GM19467 (cell line): ENCODE measurements around the gene GALR3.
A peak's percentile ranks its signal among the peaks of the same experiment; 100 is the strongest.

ENCODE experiments used
- ATAC-seq: cut with Tn5 transposase; IDR thresholded peaks from one replicate; pipeline ENCODE4 v1.9.1; 2021; ENCODE audit warnings: mild to moderate bottlenecking, moderate library complexity; ENCODE audit not compliant: unreplicated experiment

The GALR3 gene

DNA sequence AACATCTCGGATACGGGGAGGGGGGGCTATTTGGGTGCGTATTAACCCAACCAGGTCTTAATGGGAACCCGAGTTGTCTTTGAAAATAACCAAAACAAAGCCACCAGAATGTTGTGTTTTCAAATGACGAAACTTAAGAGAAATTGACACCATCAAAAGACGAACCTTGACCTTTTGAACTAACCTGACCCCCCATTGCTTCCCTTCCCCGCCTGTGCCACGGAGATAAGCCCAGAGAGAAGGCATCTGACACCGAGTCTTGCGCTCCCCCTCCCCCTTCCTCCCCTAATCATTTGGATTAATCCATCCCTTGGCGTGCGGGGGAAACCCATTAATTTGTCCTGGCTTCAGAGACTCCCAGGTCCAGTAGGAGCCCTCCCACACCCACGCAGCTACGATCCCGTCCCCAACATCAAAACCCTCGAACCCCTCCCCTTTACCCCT is 20.0 kb upstream of the GALR3 start:
- ATAC-seq, result no peak

DNA sequence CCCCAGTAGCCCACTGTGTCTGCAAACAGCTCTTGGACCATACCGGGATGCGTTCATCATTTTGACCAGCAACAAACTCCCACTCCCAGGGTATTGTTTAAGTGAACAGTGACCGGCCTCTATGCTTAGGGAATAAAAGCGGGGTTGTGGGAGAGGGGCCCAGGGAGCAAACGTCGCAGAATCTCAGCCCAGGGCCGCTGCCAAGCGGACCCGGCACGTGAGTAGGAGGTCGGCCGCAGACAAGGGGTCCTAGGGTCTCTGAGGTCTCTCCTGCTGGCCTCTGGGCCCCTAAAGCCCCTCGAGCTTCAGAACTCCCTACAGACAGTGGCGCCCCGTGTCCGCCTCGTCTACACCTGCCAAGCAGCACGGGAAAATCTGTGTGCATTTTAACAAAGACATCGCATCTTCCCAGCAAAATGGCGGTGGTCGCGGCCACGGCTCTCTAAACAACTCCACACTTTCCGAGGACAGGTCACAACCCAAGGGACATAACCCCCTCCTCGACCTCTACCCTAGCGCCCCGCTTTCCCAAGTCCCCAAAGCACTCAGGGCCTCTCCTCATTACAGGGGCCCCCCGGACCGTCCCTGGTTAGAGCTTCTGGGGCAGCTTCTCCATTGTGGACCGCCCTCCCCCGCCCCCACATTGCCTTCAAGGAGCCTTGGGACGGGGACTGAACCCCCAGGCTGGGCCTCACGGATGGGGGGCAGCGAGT is 19.4 kb upstream of the GALR3 start:
- no peak for ATAC-seq

DNA sequence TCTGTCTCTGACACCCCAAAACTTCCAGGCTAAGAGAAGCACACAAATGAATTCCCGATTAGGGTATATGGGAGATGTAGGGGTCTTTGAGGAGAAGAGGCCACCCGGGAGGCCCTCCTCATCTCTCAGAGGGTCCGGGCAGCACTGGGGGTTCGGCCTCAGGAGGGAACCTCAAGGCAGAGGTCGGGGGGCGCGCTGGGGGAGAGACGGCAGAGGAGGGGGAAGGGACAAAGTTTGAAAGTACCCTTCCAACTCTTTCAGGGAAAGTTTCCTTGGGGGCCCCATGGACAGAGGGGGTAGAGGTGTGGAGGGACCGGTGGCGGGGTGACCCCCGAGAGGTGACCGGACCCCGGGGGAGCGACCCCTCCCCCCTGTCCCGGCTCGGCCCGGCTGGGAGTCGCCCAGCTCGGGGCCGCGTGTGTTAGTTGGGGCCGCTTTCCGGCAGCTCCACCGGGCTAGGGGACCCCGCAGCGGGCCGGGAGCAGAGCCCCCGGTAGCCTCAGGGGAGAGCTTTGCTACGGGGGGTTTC is 18.8 kb upstream of the GALR3 start:
- ATAC-seq, result no peak

DNA sequence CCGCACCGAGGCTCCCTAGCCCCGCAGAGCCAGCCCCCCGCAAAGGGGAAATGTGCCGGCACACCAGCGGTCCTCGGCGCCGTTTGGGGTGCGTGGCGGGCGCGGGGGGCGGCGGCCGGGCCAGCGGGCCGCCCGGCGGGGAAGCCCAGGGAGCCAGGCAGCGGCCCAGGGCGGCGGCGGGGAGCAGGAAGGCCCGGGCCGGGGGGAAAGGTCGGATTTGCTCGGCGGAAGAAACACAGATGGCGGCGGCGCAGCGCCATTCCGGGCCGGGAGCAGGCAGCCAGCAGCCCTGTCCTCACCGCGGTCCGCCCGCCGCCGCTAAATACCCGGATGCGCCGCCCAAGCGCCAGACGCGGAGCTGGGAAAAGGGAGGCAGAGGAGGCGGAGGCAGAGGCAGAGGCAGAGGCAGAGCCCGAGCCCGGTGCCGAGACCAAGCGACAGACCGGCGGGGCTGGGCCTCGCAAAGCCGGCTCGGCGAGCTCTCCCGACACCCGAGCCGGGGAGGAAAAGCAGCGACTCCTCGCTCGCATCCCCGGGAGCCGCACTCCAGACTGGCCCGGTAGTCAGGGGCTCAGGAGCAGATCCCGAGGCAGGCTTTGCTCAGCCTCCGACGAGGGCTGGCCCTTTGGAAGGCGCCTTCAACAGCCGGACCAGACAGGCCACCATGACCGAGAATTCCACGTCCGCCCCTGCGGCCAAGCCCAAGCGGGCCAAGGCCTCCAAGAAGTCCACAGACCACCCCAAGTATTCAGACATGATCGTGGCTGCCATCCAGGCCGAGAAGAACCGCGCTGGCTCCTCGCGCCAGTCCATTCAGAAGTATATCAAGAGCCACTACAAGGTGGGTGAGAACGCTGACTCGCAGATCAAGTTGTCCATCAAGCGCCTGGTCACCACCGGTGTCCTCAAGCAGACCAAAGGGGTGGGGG is 18.0 kb upstream of the GALR3 start:
- ATAC-seq, result no peak

DNA sequence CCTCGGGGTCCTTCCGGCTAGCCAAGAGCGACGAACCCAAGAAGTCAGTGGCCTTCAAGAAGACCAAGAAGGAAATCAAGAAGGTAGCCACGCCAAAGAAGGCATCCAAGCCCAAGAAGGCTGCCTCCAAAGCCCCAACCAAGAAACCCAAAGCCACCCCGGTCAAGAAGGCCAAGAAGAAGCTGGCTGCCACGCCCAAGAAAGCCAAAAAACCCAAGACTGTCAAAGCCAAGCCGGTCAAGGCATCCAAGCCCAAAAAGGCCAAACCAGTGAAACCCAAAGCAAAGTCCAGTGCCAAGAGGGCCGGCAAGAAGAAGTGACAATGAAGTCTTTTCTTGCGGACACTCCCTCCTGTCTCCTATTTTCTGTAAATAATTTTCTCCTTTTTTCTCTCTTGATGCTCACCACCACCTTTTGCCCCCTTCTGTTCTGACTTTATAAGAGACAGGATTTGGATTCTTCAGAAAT is 17.3 kb upstream of the GALR3 start:
- ATAC-seq, result no peak

DNA sequence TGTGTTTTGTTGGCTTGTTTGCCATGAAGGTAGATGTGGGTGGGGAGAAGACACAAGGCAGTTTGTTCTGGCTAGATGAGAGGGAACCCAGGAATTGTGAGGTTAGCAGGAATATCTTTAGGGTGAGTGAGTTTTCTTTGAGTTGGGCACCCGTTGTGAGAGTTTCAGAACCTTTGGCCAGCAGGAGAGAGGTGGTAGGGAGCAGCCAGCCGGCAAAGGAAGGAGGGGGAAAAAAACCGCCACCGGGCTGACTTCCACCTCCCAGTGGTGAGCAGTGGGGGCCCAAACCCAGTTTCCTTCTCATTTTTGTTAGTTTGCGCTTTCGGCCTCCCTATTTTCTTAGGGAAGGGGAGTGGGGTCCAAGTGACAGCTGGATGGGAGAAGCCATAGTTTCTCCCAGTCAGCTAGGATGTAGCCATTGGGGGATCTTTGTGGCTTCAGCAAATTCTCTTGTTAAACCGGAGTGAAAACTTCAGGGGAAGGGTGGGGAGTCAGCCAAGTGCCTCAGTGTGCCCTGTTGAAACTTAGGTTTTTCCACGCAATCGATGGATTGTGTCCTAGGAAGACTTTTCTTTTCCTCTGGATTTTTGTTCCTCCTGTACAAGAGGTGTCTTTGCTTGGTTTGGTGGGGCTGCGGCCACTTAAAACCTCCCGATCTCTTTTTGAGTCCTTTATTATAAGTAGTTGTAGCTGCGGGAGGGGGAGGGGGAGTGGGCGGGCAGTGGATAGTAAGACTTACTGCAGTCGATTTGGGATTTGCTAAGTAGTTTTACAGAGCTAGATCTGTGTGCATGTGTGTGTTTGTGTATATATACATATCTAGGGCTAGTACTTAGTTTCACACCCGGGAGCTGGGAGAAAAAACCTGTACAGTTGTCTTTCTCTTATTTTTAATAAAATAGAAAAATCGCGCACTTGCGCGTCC is 16.5 kb upstream of the GALR3 start:
- ATAC-seq, result no peak

DNA sequence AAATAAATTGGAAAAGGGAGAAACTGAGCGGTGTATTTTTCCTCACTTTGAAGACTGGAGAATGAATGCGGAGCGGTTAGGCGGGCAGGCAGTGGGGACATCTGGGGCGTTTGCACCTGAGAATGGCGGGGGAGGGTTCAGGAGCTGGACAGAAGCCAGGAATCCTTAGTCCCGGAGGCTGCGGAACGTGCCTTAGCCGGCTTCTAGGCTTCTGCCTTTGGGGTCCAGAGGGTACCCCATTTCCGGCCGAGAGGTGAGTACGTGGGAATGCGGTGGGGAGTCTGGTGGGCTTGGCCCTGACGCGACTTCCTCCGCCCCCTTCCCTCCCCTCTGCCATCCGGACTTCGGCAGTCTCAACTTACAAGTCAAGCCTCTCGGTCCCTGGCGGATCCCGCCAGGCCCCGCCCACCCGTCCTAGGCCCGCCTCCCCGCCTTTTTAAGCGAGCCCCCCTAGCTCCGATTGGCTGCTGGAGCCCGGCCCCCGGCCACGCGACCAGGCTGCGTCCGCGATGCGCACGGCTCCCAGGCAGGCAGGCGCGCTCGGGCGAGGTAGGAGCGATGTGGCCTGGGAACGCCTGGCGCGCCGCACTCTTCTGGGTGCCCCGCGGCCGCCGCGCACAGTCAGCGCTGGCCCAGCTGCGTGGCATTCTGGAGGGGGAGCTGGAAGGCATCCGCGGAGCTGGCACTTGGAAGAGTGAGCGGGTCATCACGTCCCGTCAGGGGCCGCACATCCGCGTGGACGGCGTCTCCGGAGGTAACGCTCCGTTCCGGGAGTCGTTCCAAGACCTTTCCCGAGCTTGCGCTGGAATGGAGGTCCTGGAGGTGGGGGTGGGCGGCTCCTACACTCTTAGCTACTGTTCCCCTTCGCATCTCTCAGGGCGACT is 15.5 kb upstream of the GALR3 start, which contains the start of gene GCAT:
Gene GCAT (plus strand): TSS at position 525 of the 884 bp plus-strand sequence. CDS start 34 bp downstream, at position 559.
- peak; percentile 84 for ATAC-seq

DNA sequence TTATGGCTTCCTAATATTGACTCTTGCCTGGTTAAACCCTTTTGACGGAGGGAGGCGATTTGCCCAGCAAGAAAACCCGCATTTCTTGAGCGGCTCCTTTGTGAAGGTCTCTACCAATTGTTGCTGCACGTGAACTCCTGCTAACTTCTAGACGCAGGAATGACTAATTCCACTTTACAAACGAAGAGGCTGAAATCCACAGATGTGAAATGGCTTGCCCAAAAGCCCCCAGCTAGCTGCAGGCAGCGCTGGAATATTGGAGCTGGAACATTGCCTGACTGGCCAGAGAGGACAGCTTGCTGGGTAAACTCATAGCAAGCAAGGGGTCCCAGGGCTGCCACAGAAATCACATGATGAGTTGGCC is 14.9 kb upstream of the GALR3 start:
- ATAC-seq, result no peak

DNA sequence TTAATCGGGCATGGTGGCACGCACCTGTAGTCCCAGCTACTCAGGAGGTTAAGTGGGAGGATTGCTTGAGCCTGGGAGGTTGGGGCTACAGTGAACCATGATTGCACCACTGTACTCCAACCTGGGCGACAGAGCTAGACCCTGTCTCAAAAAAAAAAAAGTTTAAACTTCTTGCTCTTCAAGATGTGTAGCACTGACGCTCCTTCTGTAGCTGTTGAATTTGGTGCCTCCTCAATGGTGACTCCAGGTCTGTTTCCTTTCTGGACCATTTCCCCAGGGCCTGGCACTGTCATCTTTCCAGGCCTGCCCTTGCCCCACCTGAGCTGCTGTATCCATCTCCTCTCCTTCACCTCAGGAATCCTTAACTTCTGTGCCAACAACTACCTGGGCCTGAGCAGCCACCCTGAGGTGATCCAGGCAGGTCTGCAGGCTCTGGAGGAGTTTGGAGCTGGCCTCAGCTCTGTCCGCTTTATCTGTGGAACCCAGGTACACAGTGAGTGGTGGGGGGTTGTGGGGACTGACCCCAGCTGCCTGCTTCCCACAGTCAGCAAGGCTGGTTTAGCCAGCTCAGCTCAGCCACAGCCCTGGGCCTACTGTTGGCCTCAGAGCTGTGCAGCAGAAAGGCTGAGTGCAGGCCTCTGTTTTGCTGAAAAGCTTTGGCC is 13.4 kb upstream of the GALR3 start:
- no peak for ATAC-seq

DNA sequence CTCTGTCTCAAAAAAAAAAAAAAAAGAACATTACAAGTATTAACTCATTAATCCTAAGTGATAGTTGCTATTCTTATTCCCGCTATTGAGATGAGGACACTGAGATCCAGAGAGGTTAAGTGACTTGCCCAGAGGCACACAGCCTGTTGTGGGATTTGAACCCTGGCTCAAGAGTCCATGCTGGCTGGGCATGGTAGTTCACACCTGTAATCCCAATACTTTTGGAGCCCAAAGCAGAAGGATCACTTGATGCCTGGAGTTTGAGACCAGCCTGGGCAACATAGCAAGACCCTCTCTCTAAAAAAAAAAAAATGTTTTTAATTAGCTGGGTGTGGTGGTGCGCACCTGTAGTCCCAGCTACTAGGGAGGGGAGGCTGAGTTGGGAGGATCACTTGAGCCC is 11.3 kb upstream of the GALR3 start:
- no peak for ATAC-seq

DNA sequence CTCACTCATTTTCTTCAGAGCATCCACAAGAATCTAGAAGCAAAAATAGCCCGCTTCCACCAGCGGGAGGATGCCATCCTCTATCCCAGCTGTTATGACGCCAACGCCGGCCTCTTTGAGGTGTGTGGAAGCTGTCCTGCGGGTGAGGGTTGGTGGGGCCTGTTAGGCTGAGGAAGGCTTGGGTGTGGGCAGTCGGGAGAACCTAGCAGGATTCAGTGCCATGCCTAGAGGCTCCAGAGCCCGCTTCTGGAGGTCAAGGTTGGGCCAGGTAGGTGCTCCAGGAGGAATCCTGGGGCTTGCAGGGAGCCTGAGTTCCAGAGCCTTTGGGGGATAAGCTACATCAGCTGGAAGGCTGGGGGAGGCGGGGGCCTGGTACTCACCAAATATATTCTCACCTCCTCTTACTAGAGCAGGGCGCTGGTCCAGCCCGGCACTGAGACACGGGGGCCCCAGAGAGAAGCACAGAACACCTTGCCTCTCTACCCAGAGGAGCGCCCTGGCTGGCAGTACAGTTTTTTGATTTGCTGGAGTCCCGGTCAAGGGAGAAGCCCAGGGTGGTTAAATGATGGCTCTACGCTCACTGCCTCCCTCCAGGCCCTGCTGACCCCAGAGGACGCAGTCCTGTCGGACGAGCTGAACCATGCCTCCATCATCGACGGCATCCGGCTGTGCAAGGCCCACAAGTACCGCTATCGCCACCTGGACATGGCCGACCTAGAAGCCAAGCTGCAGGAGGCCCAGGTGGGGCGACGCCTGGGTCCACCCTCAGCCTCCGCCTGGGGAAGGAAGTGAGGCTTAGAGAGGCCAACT is 10.1 kb upstream of the GALR3 start:
- ATAC-seq, result no peak

DNA sequence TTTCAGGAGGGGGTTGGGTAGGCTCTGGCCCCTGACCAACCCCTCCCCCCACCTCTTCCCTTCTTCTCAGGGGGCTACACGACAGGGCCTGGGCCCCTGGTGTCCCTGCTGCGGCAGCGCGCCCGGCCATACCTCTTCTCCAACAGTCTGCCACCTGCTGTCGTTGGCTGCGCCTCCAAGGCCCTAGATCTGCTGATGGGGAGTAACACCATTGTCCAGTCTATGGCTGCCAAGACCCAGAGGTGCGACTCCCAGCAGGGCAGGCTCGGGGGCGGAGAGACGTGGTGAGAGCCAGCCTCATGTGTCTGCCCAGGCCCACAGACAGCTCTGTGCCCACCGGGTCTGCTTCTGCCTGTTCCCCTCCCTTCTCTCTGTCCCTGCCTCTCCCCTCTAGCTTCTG is 7.6 kb upstream of the GALR3 start:
- ATAC-seq, result no peak

DNA sequence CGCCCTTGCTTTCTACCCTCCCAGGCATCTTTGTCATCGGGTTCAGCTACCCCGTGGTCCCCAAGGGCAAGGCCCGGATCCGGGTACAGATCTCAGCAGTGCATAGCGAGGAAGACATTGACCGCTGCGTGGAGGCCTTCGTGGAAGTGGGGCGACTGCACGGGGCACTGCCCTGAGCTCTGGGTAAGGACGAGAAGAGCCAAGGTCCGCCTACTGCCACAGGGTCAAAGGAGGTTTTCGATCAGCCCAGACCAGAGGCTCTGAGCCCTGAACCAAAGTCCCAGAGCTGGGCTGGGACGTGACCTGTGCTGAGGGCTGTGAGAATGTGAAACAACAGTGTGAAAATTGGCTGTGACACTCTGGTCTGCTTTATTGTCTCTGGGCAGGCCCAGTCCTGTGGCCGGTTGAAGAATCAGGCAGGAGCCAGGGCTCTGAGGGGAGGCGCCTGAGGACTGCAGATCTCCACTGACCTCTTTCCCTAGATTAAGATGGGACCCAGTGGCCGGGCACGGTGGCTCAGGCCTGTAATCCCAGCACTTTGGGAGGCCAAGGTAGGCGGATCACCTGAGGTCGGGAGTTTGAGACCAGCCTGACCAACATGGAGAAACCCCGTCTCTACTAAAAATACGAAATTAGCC is 6.5 kb upstream of the GALR3 start:
- no peak for ATAC-seq

DNA sequence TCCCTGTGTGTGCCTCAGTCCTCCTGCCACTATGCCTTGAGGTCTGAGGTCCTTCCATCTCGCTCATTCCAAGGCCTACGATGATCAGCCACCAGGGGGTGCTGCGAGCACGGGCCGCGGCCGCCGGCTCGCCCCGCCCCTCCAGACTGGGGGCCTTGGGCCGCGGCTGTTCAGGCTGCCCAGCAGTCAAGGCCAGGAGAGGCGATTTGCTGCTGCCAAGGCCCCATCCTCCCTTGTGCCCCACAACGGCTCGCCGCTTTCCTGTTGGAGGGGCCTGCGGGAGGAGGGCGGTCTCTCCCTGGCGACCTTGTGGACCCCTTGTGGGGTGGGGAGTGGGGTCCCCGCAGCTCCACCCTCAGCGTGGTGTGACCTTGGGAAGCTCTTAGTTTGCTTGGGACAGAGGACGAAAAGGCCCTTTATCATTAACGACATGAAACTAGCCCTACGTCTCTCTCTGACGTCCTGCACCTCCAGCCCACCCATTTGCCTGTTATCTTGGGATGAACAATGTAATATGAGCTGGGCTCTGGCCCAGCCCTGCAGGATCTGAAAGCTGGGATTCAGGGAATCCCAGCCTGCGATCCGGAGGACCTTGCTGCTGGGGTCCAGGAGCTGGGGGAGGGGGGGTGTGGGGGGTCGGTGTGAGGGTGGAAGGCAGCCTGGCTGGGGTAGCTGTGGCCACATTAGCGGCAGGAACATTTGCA is 5.3 kb upstream of the GALR3 start:
- ATAC-seq, result no peak

DNA sequence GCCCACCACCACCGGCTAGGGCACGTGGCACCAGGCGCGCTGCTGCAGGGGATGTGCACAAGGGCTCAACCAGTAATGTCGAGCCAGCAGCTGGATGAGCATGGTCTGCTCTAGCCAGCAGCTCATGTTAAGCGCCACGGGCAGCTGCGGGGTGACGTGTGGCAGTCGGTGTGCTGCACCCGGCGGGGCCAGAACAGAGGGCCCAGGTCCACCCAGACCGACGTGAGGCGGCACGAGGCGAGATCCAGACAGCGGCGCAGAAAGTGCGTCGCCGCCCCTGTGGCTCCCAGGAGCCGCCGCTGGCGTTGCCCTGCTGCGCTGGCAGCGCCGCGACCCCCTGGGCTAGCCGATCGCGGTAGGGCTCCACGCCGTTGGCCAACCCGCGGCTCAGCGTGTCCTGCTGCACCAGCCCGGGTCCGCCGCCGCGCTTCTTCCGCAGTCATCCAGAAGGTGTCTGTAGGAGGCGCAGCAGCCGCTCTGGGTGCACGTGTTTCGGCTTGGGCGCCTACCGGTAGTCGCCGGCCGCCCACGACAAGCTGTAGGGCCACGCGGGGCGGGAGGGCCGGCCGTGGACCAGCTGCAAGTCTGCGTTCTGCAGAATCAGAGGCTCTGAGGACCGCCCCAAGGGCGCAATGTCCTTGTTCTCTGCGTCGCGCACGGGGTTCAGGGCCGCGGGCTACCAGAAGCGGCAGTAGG is 4.6 kb upstream of the GALR3 start:
- no peak for ATAC-seq

DNA sequence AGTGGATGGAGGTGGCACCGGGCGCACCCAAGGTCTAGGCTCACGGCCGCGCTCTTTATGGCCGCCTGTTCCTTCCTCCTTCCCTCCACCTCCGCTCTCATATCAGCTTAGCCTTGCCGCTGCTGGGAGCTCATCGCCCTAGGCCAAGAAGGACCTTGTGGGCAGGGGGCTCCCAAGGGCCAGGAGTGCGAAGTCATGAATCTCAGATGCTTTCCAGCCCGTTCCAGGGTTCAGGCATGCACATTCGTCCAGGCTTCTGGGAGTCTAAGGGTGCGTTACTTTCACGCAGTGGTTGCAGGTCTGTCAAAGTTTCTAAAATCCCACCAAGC is 4.1 kb upstream of the GALR3 start:
- ATAC-seq, result no peak

DNA sequence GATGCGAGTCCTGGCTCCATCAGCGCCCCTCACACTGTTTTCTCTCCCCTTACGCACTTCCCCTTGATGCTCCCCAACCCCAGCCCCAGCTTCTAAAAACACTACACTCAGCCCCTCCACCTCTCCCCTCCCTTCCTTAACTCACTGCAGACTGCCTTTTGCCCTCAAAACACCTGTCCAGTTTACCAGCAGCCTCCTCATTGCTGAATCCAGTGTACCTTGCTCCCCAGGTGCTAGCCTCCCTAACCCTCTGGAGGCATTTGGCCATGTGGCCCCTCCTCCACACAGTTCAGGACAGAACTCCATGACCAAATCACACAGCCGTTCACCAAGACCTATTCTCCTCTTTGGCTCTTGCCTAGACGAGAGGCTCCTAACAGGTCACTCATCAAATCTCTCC is 2.8 kb upstream of the GALR3 start:
- no peak for ATAC-seq
